ENCODE measurements around the gene SPPL2B. TPM values are rescaled to one million over a fixed set of nuclear protein-coding genes. Genes with fewer than 3 reads are reported as not detected.
"Not testable (repeated sequence)": the region's sequence is repeated elsewhere in the genome, so short reads cannot be mapped to it uniquely, and the experiment has no call there.

SPPL2B gene
- total RNA-seq, 1 donor, result 32.6 TPM

- H3K79me2 ChIP-seq (ENCODE audit: insufficient read depth, low read length), result no peaks in the 10 kb centered on the region
- no peaks in the 10 kb centered on the region for H3K27me3 ChIP-seq (ENCODE audit: insufficient read depth, low read length)
- H3K36me3 ChIP-seq (ENCODE audit: insufficient read depth, low read length), result peaks cover 22% of the 10 kb centered on the region
- H3K4me3 ChIP-seq (ENCODE audit: insufficient read depth, low read length), result no peak overlapping the region
- H4K20me1 ChIP-seq (ENCODE audit: insufficient read depth, low read length), result no peaks in the 10 kb centered on the region
- H3K9me3 ChIP-seq (ENCODE audit: low read depth, low read length), result no peaks in the 10 kb centered on the region
- no peak for DNase-seq (ENCODE audit: insufficient read length, low spot score, missing footprints)
- H2AFZ ChIP-seq (ENCODE audit: low read length), result no peak overlapping the region
- H3K4me2 ChIP-seq (ENCODE audit: insufficient read depth, low read length), result no peak overlapping the region
- H3K27ac ChIP-seq (ENCODE audit: low read depth, low read length), result no peak overlapping the region
- no peaks in the 10 kb centered on the region for H3K4me1 ChIP-seq (ENCODE audit: insufficient read depth, low read length)
- no peak for TF ChIP-seq CTCF (IDR thresholded peaks at IDR 0.05; ENCODE audit: extremely low read depth, low read depth, low read length)
These were observed 15.9 kb downstream of the SPPL2B start for GRCh38 chr19:2344381-2344870.

GRCh38 chr19:2345076-2345475 lies 16.6 kb downstream of the SPPL2B start:
- no peak for TF ChIP-seq CTCF (IDR thresholded peaks at IDR 0.05; ENCODE audit: extremely low read depth, low read depth, low read length)
- no peak for DNase-seq (ENCODE audit: insufficient read length, low spot score, missing footprints)
- H3K4me2 ChIP-seq (ENCODE audit: insufficient read depth, low read length), result no peak overlapping the region
- no peaks in the 10 kb centered on the region for H4K20me1 ChIP-seq (ENCODE audit: insufficient read depth, low read length)
- no peaks in the 10 kb centered on the region for H3K9me3 ChIP-seq (ENCODE audit: low read depth, low read length)
- no peaks in the 10 kb centered on the region for H3K27me3 ChIP-seq (ENCODE audit: insufficient read depth, low read length)
- H3K36me3 ChIP-seq (ENCODE audit: insufficient read depth, low read length), result peaks cover 27% of the 10 kb centered on the region
- H3K4me3 ChIP-seq (ENCODE audit: insufficient read depth, low read length), result no peak overlapping the region
- H2AFZ ChIP-seq (ENCODE audit: low read length), result no peak overlapping the region
- H3K79me2 ChIP-seq (ENCODE audit: insufficient read depth, low read length), result no peaks in the 10 kb centered on the region
- H3K27ac ChIP-seq (ENCODE audit: low read depth, low read length), result no peak overlapping the region
- no peaks in the 10 kb centered on the region for H3K4me1 ChIP-seq (ENCODE audit: insufficient read depth, low read length)

- DNase-seq (ENCODE audit: insufficient read length, low spot score, missing footprints), result no peak
- Histone ChIP-seq H3K27me3 (ENCODE audit: insufficient read depth, low read length) (no peaks in the 10 kb centered on the region), H3K36me3 (ENCODE audit: insufficient read depth, low read length) (peaks cover 28% of the 10 kb centered on the region), H3K9me3 (ENCODE audit: low read depth, low read length) (no peaks in the 10 kb centered on the region), H2AFZ (ENCODE audit: low read length) (no peak overlapping the region), H3K4me3 (ENCODE audit: insufficient read depth, low read length) (no peak overlapping the region), H3K79me2 (ENCODE audit: insufficient read depth, low read length) (no peaks in the 10 kb centered on the region), H3K4me1 (ENCODE audit: insufficient read depth, low read length) (no peaks in the 10 kb centered on the region), H3K27ac (ENCODE audit: low read depth, low read length) (no peak overlapping the region), H3K4me2 (ENCODE audit: insufficient read depth, low read length) (no peak overlapping the region), H4K20me1 (ENCODE audit: insufficient read depth, low read length) (no peaks in the 10 kb centered on the region)
- no peak for TF ChIP-seq CTCF (IDR thresholded peaks at IDR 0.05; ENCODE audit: extremely low read depth, low read depth, low read length)
These were observed 17.5 kb downstream of the SPPL2B start for GRCh38 chr19:2345794-2346663.

GRCh38 chr19:2349818-2350217 lies 21.3 kb downstream of the SPPL2B start:
- H3K27me3 ChIP-seq (ENCODE audit: insufficient read depth, low read length); H4K20me1 ChIP-seq (ENCODE audit: insufficient read depth, low read length); H3K79me2 ChIP-seq (ENCODE audit: insufficient read depth, low read length); DNase-seq (ENCODE audit: insufficient read length, low spot score, missing footprints); H3K9me3 ChIP-seq (ENCODE audit: low read depth, low read length); H3K4me1 ChIP-seq (ENCODE audit: insufficient read depth, low read length); H3K27ac ChIP-seq (ENCODE audit: low read depth, low read length); H2AFZ ChIP-seq (ENCODE audit: low read length); H3K4me3 ChIP-seq (ENCODE audit: insufficient read depth, low read length); H3K4me2 ChIP-seq (ENCODE audit: insufficient read depth, low read length): not testable (repeated sequence)
- peaks cover 26% of the 10 kb centered on the region for H3K36me3 ChIP-seq (ENCODE audit: insufficient read depth, low read length)

All from osteoblast (primary cell).